GOT3 (cell line): ENCODE data around the gene HYI.

Experiments
- DNase-seq: peaks from one replicate; lab custom pipeline; 2025; ENCODE audit warnings: mixed read lengths; lab: John Stamatoyannopoulos, UW

Gene HYI

DNA sequence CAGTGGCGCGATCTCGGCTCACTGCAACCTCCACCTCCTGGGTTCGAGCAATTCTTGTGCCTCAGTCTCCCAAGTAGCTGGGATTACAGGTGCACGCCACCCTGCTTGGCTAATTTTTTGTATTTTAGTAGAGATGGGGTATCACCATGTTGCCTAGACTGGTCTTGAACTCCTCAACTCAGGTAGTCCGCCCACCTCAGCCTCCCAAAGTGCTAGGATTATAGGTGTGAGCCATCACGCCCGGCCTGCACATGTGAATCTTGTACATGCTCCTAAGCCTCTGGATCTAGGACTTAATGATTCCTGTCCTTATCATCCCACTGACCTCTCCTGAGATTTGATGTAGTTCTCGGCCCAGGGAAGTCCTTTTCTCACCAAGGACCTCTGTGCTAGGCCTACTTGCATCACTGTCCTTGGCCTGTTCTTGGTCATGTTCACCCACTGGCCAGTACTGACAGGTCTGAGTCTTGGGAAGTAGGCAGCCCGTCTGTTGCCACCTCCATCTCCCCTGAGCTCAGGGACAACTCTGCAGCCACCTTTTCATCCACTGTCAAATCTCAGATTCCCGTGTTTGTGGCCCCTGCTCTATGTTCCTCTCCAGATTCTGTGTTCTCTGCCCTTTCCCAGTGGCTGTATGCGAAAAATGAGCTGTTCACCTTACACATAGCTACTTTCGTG, 9.4 kb downstream of the HYI start:
- no peak for DNase-seq

- DNase-seq: no peak
These were observed 10.4 kb downstream of the HYI start for GRCh38 chr1:43443197-43443946.

- no peak for DNase-seq
These were observed 11.0 kb downstream of the HYI start for GRCh38 chr1:43442756-43443155.

- no peak for DNase-seq
These were observed 11.7 kb downstream of the HYI start for GRCh38 chr1:43441894-43442637.

GRCh38 chr1:43441166-43441893, 12.4 kb downstream of the HYI start:
- no peak for DNase-seq

DNA sequence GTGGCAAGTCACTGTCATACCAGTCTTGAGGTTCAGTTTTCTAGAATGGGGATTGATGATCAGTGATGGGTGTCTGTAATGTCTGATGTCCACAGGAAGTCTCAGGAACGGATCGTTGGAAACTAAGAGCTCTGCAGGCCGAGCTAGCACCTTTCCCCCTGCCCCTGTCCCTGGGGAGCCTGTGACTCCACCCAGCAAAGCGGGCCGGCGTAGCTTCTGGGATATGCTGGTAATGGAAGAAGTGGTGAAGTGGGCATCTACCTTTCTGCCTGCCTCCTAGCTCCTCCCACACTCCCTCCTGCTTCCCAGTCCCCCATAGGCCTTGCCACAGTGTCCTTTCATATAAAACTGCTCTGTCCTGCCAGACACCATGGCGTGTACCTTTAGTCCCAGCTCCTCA, 13.4 kb downstream of the HYI start:
- no peak for DNase-seq

GRCh38 chr1:43439781-43440180, 13.9 kb downstream of the HYI start:
- DNase-seq: no peak

GRCh38 chr1:43438953-43439581, 14.7 kb downstream of the HYI start:
- DNase-seq: no peak

DNA sequence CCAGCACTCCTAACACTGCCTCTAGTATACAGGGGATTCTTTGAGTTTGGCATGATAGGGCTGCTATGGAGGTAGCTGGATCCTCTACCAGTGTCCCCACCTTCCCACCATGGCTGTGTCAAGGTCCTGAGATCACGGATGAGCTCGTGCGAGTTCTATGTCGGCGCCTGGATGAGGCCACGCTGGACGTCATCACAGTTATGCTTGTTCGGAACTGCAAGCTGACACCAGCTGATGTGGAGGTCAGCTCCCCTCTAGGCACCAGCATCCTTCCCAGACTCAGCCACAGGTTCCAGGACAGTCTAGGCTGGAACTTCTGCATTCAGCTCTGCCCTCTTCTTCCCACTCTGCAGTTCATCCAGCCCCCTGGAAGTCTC, 15.2 kb downstream of the HYI start:
- DNase-seq: no peak

DNA sequence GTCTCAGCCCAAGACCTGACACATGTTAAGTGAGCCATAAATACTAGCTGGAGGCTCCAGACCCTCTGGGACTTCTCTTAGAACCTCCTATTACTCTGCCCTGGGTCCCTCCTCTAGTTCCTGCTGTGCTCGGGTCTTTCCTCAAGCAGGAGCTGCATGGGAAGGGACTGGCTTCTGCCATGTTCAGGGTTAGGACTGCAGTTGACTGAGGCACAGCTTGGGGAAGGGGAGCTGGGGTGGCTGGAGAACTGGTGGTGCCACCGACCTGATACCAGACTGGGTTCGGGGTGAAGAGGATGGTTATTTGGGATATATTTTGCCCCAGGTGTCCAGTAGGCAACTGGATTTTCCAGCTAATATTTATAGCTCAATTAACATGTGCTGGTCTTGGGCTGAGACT, 15.7 kb downstream of the HYI start:
- DNase-seq: no peak

- DNase-seq: no peak
These were observed 16.4 kb downstream of the HYI start for GRCh38 chr1:43437031-43437973.

DNA sequence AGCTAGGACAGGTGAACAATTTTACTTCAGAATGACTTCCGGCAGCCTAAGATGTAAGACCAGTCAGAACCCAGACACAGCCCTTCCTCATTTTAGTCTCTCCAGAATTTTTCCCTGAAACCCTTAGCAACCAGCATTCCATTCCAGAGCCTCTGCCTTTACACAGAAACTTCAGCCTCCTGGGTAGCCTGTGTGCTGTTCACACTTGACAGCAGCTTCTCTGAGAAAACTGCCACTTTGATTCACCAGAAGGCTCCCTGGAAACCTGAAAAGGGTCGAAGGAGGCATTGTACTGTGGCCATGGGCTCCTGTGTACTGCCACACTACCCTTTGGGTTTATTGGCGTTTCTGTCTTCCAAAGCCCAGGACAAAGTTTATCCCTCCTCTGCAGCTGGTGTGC, 17.4 kb downstream of the HYI start:
- no peak for DNase-seq

DNA sequence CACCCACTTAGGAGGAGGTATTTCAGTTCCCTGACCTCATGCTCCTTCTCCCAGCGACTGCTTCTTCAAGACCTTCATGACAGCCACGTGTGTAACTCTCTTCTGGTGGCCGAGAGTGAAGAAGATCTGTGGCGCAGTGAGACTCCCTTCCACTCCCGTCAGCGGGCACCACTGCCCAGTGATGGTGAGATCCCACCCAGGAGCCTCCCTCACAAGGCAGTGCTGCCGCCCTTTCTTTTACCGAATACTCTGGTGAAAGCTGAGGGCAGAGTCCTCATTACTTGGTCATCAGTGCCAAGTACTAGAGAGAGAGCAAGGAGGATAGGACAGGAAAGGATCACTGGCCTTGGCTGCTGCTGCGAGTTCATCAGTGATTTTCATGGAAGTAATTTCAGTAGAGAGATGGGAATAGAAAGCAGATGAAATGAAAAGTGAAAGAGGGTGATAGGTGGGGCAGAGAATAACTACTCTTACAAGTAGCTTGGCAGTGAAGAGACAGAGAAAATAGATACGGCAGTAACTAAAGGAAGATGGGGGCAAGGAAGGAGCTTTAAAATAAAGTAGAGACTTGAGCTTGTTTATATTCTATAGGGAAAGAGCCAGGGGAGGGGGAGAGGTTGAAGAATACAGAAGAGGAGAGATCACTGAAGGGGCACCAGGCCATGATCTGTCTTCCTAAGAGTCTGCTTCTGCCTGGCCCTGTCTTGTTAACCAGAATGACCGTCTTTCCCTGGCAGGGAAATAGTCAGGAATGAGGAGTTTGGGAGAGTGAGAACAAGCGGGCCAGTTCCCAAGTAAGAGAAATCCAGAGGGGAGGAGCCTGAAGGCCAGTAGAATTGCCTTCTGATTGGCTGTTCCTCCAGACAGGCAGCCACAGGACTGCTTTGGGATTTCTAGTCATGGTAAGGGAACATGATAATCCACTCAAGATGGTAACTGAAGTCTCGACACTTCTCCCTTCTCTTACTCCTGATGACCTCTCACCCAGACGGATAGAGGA, 18.3 kb downstream of the HYI start:
- DNase-seq: no peak

DNA sequence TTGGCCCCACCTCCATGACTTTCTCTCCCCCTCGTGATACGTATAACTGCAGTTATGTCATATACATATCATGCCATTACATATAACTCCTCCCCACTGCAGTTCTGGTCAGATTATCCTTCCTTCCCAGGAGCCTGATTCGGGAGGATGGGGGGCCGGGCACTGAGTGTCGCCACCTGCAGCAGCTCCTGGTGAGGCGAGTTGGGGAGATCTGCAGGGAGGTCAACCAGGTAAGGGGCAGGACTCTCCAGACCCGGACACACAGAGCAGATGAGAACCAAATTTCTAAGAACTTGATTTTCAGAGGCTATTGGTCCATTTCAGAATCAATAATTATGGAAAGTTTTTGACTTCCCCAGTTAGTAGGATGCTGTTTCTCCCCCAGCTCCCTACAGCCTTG, 19.5 kb downstream of the HYI start:
- no peak for DNase-seq

DNA sequence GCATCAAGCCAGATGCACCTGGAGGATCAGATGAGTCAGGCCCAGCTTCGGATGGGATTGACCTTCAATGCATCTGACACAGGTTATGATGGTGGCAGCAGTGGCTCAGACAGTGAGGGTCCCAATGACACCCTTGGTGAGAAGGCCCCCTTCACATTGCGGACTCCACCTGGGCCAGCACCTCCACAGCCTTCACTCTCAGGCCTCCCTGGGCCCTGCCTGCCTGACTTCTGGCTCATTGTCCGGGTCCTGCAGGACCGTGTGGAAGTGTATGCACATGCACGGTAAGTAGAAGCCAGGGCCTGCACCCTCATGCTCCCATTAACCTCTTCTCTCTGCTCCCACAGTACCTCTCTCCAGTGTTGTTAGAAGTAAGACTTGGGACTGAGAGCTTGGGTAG, 20.8 kb downstream of the HYI start:
- no peak for DNase-seq

GRCh38 chr1:43432171-43432860, 21.4 kb downstream of the HYI start:
- DNase-seq: no peak

DNA sequence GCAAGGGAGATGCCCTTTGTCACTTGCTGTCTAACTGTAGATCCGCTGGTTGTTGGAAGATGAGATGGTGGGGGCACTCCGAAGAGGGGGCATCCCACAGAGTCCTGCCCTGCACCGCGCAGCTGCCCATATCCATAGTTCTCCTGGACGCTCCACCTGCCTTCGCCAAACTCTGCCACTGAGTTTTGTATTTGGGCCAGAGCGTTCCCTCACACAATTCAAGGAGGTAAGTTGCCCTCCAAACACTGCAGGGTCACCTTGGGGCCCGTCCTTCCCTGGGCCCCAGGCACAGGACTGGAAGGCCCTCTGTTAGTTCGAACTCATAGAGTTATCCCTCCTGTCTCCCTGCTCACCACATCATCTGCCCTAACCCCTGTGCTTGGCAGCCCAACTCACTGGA, 22.1 kb downstream of the HYI start:
- DNase-seq: no peak

DNA sequence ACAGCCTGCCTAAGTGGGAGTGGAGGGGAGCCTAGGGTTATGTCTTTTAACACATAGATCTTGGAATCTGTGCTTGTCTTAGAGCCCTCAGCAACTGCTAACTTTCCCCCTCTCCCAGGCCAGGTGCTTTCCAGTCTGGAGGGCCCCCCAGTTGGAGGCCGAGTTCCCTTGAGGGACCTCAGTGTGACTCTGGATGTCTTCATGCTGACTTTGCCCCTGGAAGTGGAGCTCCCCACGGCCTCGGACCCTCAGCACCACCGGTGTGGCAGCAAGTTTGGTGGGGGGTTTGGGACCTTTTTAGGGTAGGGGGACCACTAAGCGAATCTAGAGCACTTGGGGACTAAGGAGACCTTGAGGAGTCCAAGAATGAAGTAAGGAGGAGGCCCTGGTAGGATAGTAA, 22.9 kb downstream of the HYI start:
- no peak for DNase-seq

DNA sequence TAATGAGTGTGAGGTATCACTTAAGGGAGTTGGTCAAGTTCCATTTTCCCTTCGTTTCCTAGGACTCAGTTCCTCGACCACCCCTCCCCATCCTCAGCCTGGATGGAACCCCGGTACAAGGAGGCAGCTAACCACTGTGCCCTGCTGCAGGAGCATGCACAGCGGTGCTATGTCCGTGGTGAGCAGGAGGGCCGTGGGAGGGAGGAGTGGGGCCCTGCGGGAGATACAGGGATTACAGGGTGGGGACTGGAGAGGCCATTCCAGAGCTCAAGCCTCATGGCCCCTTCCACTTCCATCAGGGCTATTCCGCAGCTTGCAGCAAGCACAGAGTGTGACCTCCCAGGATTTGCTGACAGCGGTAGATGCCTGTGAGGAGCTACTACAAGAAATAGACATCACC, 25.8 kb downstream of the HYI start:
- DNase-seq: no peak
